K562 (cell line): Measurements from ENCODE around the gene ATP2B1. TPM values are rescaled to one million over a fixed set of nuclear protein-coding genes. Genes with fewer than 3 reads are reported as not detected.

Experiments
- AFF1 ChIP-seq, 2 experiments: fragments of 450-650 bp; IDR thresholded peaks; 2 replicates each; pipeline ENCODE4 v1.6.1; 2018; ENCODE audit warnings: mild to moderate bottlenecking in 2 of 2, low read depth in 1 of 2; ENCODE audit not compliant: partially characterized antibody in 2 of 2
- AFF4 ChIP-seq: sonication (generic); formaldehyde crosslinking; IDR thresholded peaks from 2 replicates; pipeline ENCODE4 v1.8.0; 2023; ENCODE audit warnings: mild to moderate bottlenecking, missing genetic modification reagents
- ARID1B ChIP-seq: fragments of 450-650 bp; IDR thresholded peaks from 2 replicates; pipeline ENCODE4 v1.6.1; 2016; ENCODE audit warnings: antibody characterized with exemption, mild to moderate bottlenecking, inconsistent platforms
- ARNT ChIP-seq, 2 experiments: fragments of 450-650 bp; IDR thresholded peaks; 2 replicates each; pipeline ENCODE4 v1.6.1; 2016; ENCODE audit warnings: mild to moderate bottlenecking in 1 of 2
- CBX3 ChIP-seq, 2 experiments: IDR thresholded peaks; 1 replicate in 1 of 2; 2 replicates in 1 of 2; pipeline ENCODE4 v1.6.1; 2012; ENCODE audit warnings: inconsistent platforms in 2 of 2, low read length in 2 of 2, borderline replicate concordance in 1 of 2, control low read depth in 1 of 2
- CCNT2 ChIP-seq: IDR thresholded peaks from 2 replicates; pipeline ENCODE4 v1.6.1; 2011; ENCODE audit warnings: borderline replicate concordance, low read depth, mild to moderate bottlenecking, moderate library complexity, mixed read lengths, low read length; ENCODE audit not compliant: insufficient read length; ENCODE audit errors: extremely low read depth
- CEBPB ChIP-seq: fragments of 450-650 bp; IDR thresholded peaks from 2 replicates; pipeline ENCODE4 v1.6.1; 2016; ENCODE audit warnings: missing genetic modification characterization, missing compliant biosample characterization
- DIDO1 ChIP-seq: fragments of 450-650 bp; IDR thresholded peaks from 2 replicates; pipeline ENCODE4 v1.6.1; 2016; ENCODE audit warnings: low read depth, missing biosample characterization, missing genetic modification characterization
- EP300 ChIP-seq: IDR thresholded peaks from 2 replicates; pipeline ENCODE4 v1.6.1; 2012; ENCODE audit warnings: low read length, improper control_type of control experiment
- EP400 ChIP-seq: fragments of 450-650 bp; IDR thresholded peaks from 2 replicates; pipeline ENCODE4 v1.6.1; 2017; ENCODE audit warnings: antibody characterized with exemption, mild to moderate bottlenecking, moderate library complexity
- EZH2 ChIP-seq: IDR thresholded peaks from 2 replicates; pipeline ENCODE4 v1.6.1; 2012; ENCODE audit warnings: low read depth, mild to moderate bottlenecking, inconsistent platforms, low read length, borderline replicate concordance
- GATAD2B ChIP-seq: fragments of 450-650 bp; IDR thresholded peaks from 2 replicates; pipeline ENCODE4 v1.6.1; 2017; ENCODE audit warnings: mild to moderate bottlenecking, borderline replicate concordance
- MTA3 ChIP-seq: fragments of 450-650 bp; formaldehyde crosslinking; IDR thresholded peaks from 2 replicates; pipeline ENCODE4 v1.6.1; 2017; ENCODE audit warnings: mild to moderate bottlenecking, borderline replicate concordance
- MYC ChIP-seq, 2 experiments: fragments of 250-450 bp in 1 of 2; sonication (Bioruptor Pico) in 1 of 2; IDR thresholded peaks; 2 replicates each; pipeline versions ENCODE4 v1.5.1 to v1.6.1; 2012 to 2021; ENCODE audit warnings: low read depth in 2 of 2, borderline replicate concordance in 1 of 2, improper control_type of control experiment in 1 of 2, low read length in 1 of 2, mild to moderate bottlenecking in 1 of 2, moderate library complexity in 1 of 2
- TARDBP ChIP-seq: fragments of 450-650 bp; IDR thresholded peaks from 2 replicates; pipeline ENCODE4 v1.6.1; 2016
- TCF3 ChIP-seq: sonication (generic); formaldehyde crosslinking; IDR thresholded peaks from 2 replicates; pipeline ENCODE4 v1.4.0; 2020; ENCODE audit warnings: mild to moderate bottlenecking, missing genetic modification reagents
- ZBED1 ChIP-seq: IDR thresholded peaks from 2 replicates; pipeline ENCODE4 v1.6.1; 2014
- ZNF408 ChIP-seq: fragments of 250-450 bp; sonication (Bioruptor Pico); IDR thresholded peaks from 2 replicates; pipeline ENCODE4 v1.4.0; 2020; ENCODE audit warnings: low read depth, mild to moderate bottlenecking, moderate library complexity
- ZNF655 ChIP-seq: fragments of 250-450 bp; sonication (Bioruptor Pico); IDR thresholded peaks from 2 replicates; pipeline ENCODE4 v1.5.0; 2021
- ZNF695 ChIP-seq: fragments of 450-650 bp; formaldehyde crosslinking; IDR thresholded peaks from 2 replicates; pipeline ENCODE4 v1.4.0; 2020; ENCODE audit warnings: mild to moderate bottlenecking, moderate library complexity
- polyA plus RNA-seq, 8 experiments: library from polyadenylated mRNA; depleted of rRNA in 4 of 8; stranded (reverse) in 5 of 8; unstranded in 3 of 8; fragments of >200 nt; fragmentation: Nextera tagmentation in 2 of 8; fragmentation: Illumina TruSeq in 1 of 8; extraction: Ambion mirVana in 2 of 8; extraction: Trizol in 1 of 8; gene quantifications; 2 replicates each; pipeline versions ENCODE4 v1.2.1 to v1.2.3, GENCODE V29; 2011 to 2014; ENCODE audit warnings: inconsistent platforms in 1 of 8, missing spikeins in 1 of 8
- total RNA-seq, 7 experiments: library from RNA; depleted of rRNA in 6 of 7; stranded (reverse); fragments of >200 nt in 6 of 7; fragmentation: Illumina TruSeq in 2 of 7; extraction: Trizol in 2 of 7; gene quantifications; 2 replicates each; pipeline versions ENCODE4 v1.2.1 to v1.2.3, GENCODE V29; 2011 to 2021; ENCODE audit warnings: low replicate concordance in 1 of 7

The ATP2B1 gene
- total and polyA plus RNA-seq, 9 of the 15 experiments (the other 6 are each of a cell fraction or from before 2014, with no cell fraction given): 8.6 to 39.0 (median 27.8) TPM

GRCh38 chr12:89540586-89540985 lies 168.1 kb downstream of the ATP2B1 start (continued):
- TF ChIP-seq AFF1 (IDR thresholded peaks at IDR 0.05; ENCODE audit: low read depth in 1 of 2, partially characterized antibody in 2 of 2): peak in 1 of 2 experiments; percentile 46
- TF ChIP-seq MTA3: peak; percentile 62; the same call in 1 of the 2 replicates
- TF ChIP-seq CBX3 (IDR thresholded peaks at IDR 0.05; ENCODE audit: borderline replicate concordance in 1 of 2, low read length in 2 of 2): peak in 1 of 2 experiments; percentile 42; a peak in 1 of 3 replicates
- TF ChIP-seq EP300: peak; percentile 98
- TF ChIP-seq CCNT2: peak; percentile 95
- TF ChIP-seq ARNT (IDR thresholded peaks at IDR 0.05): peak in 1 of 2 experiments; percentile 79; a peak in 2 of 4 replicates
- TF ChIP-seq ZNF695 (CRISPR knock-in tag): no peak
- peak; percentile 61; the same call in 1 of the 2 replicates for TF ChIP-seq TARDBP
- 0 out of 2 replicates have a peak, but pooled peaks have one; percentile 52 for TF ChIP-seq AFF4 (CRISPR knock-in tag)
- peak; percentile 68; the same call in 1 of the 2 replicates for TF ChIP-seq GATAD2B
- TF ChIP-seq ZBED1: 0 out of 2 replicates have a peak, but pooled peaks have one; percentile 86
- no peak for TF ChIP-seq CEBPB (tag)
- TF ChIP-seq EP400: peak; percentile 22; the same call in 1 of the 2 replicates
- TF ChIP-seq ARID1B: peak; percentile 97
- no peak for TF ChIP-seq ZNF655 (CRISPR knock-in tag)
- peak; percentile 95 for TF ChIP-seq TCF3
- 0 out of 2 replicates have a peak, but pooled peaks have one; percentile 59 for TF ChIP-seq DIDO1 (tag)
- TF ChIP-seq EZH2: no peak
- TF ChIP-seq ZNF408: no peak
- TF ChIP-seq MYC (IDR thresholded peaks at IDR 0.05; ENCODE audit: low read depth, low read length): peak; percentile 84
- no peak for TF ChIP-seq MYC (CRISPR knock-in tag; IDR thresholded peaks at IDR 0.05; ENCODE audit: borderline replicate concordance, low read depth)
